Measurements from ENCODE around the gene CUL9.

CUL9 gene

GRCh38 chr6:43231053-43231452, 49.1 kb downstream of the CUL9 start:
- no peak for DNase-seq

GRCh38 chr6:43231735-43232450, 49.9 kb downstream of the CUL9 start:
- DNase-seq = no peak

- DNase-seq = no peak
Measured at GRCh38 chr6:43235841-43236240, 53.8 kb downstream of the CUL9 start.

GRCh38 chr6:43239054-43239453, 57.1 kb downstream of the CUL9 start:
- DNase-seq = no peak

- no peak for DNase-seq
Measured at GRCh38 chr6:43240950-43241349, 59.0 kb downstream of the CUL9 start.

GRCh38 chr6:43241446-43241845, 59.5 kb downstream of the CUL9 start:
- no peak for DNase-seq

- DNase-seq = peak; percentile 52
Measured at GRCh38 chr6:43242908-43243663, 61.1 kb downstream of the CUL9 start, which contains the start of gene TTBK1. TSS of gene TTBK1 (plus strand) at chr6:43243481. CDS start at chr6:43246661, 3,180 bp downstream.

- no peak for DNase-seq
Measured at GRCh38 chr6:43243664-43244321, 61.8 kb downstream of the CUL9 start.

- DNase-seq = peak; percentile 61
Measured at GRCh38 chr6:43246301-43247113, 64.5 kb downstream of the CUL9 start.

- peak; percentile 76 for DNase-seq
Measured at GRCh38 chr6:43247114-43247999, 65.4 kb downstream of the CUL9 start.

- no peak for DNase-seq
Measured at GRCh38 chr6:43248101-43248500, 66.1 kb downstream of the CUL9 start.

GRCh38 chr6:43248791-43249190, 66.8 kb downstream of the CUL9 start:
- no peak for DNase-seq

GRCh38 chr6:43250992-43251373, 69.0 kb downstream of the CUL9 start:
- DNase-seq = no peak

- no peak for DNase-seq
Measured at GRCh38 chr6:43253401-43253800, 71.4 kb downstream of the CUL9 start.

GRCh38 chr6:43254138-43254817, 72.3 kb downstream of the CUL9 start:
- no peak for DNase-seq

GRCh38 chr6:43254846-43255245, 72.8 kb downstream of the CUL9 start:
- DNase-seq = no peak

GRCh38 chr6:43255408-43256054, 73.5 kb downstream of the CUL9 start:
- no peak for DNase-seq

GRCh38 chr6:43256670-43257366, 74.8 kb downstream of the CUL9 start:
- DNase-seq = no peak

GRCh38 chr6:43257367-43258145, 75.6 kb downstream of the CUL9 start:
- DNase-seq = no peak

Measured in NCI-H1105 treated with DMSO at 0.1 percent for 48 hours (cell line).